ENCODE data around the gene GNB1. TPM values are rescaled to one million over a fixed set of nuclear protein-coding genes. Genes with fewer than 3 reads are reported as not detected.

The GNB1 gene
- total and polyA plus RNA-seq, 2 experiments from 2014 or later, result 134 to 175 TPM

- Histone ChIP-seq H3K4me3 (no peak overlapping the region), H3K9me3 (ENCODE audit: low read depth) (no peaks in the 10 kb centered on the region), H3K27ac (no peak overlapping the region), H3K27me3 (no peaks in the 10 kb centered on the region), H3K9me2 (replicated peaks; ENCODE audit: insufficient read depth) (no peaks in the 10 kb centered on the region), H2AFZ (no peak overlapping the region), H3K4me2 (no peak overlapping the region), H3K79me2 (peaks cover 99% of the 10 kb centered on the region), H3K36me3 (replicated peaks; ENCODE audit: insufficient read depth, low read depth) (no peaks in the 10 kb centered on the region), H3K4me1 (ENCODE audit: insufficient read depth) (peaks cover 10% of the 10 kb centered on the region), H4K20me1 (ENCODE audit: insufficient read depth, poor library complexity, severe bottlenecking) (peaks cover 30% of the 10 kb centered on the region)
- no peak for DNase-seq (ENCODE audit: low spot score)
- 97% methylated on average over 3 of the region's 3 CpGs for WGBS (ENCODE audit: low lambda C conversion rate, missing lambda C conversion rate)
- TF ChIP-seq, protein P1, sequence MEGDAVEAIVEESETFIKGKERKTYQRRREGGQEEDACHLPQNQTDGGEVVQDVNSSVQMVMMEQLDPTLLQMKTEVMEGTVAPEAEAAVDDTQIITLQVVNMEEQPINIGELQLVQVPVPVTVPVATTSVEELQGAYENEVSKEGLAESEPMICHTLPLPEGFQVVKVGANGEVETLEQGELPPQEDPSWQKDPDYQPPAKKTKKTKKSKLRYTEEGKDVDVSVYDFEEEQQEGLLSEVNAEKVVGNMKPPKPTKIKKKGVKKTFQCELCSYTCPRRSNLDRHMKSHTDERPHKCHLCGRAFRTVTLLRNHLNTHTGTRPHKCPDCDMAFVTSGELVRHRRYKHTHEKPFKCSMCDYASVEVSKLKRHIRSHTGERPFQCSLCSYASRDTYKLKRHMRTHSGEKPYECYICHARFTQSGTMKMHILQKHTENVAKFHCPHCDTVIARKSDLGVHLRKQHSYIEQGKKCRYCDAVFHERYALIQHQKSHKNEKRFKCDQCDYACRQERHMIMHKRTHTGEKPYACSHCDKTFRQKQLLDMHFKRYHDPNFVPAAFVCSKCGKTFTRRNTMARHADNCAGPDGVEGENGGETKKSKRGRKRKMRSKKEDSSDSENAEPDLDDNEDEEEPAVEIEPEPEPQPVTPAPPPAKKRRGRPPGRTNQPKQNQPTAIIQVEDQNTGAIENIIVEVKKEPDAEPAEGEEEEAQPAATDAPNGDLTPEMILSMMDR (IDR thresholded peaks at IDR 0.05; ENCODE audit: poor library complexity), result no peak
- TF ChIP-seq EZH2phosphoT487 (IDR thresholded peaks at IDR 0.05; ENCODE audit: low read depth, severe bottlenecking, unreplicated experiment), result no peak
- TF ChIP-seq EZH2 (IDR thresholded peaks at IDR 0.05; ENCODE audit: borderline replicate concordance), result no peak
Measured at GRCh38 chr1:1771096-1771495, 119.8 kb downstream of the GNB1 start.

DNA sequence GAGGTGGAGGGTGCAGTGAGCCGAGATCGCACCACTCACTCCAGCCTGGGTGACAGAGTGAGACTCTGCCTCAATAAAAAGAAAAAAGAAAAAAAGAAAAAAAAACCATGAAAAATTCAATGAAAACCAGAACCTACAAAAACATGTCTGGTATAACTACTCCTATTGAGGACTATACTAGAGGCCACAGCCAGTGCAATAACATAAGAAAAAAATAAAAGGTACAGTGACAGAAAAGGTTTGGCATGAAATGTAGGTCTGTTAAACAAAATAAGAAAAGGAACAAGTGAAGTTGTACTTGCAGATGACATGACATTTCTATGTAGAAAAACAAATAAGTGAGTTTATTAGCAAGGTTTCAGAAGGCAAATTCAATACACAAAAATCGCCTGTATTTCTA lies 120.8 kb downstream of the GNB1 start:
- Histone ChIP-seq H3K4me2 (no peak overlapping the region), H3K27ac (no peak overlapping the region), H2AFZ (no peak overlapping the region), H3K79me2 (peaks cover 99% of the 10 kb centered on the region), H3K4me1 (ENCODE audit: insufficient read depth) (peaks cover 2% of the 10 kb centered on the region), H3K27me3 (no peaks in the 10 kb centered on the region), H3K9me3 (ENCODE audit: low read depth) (no peaks in the 10 kb centered on the region), H3K4me3 (no peak overlapping the region), H3K36me3 (replicated peaks; ENCODE audit: insufficient read depth, low read depth) (no peaks in the 10 kb centered on the region), H3K9me2 (replicated peaks; ENCODE audit: insufficient read depth) (no peaks in the 10 kb centered on the region), H4K20me1 (ENCODE audit: insufficient read depth, poor library complexity, severe bottlenecking) (peaks cover 23% of the 10 kb centered on the region)
- no peak for TF ChIP-seq EZH2 (IDR thresholded peaks at IDR 0.05; ENCODE audit: borderline replicate concordance)
- TF ChIP-seq EZH2phosphoT487 (IDR thresholded peaks at IDR 0.05; ENCODE audit: low read depth, severe bottlenecking, unreplicated experiment), result no peak
- TF ChIP-seq, protein P1 (IDR thresholded peaks at IDR 0.05; ENCODE audit: poor library complexity), result no peak
- no peak for DNase-seq (ENCODE audit: low spot score)
- whole genome bisulfite sequencing (ENCODE audit: low lambda C conversion rate, missing lambda C conversion rate), result 99% methylated on average over 3 of the region's 3 CpGs

DNA sequence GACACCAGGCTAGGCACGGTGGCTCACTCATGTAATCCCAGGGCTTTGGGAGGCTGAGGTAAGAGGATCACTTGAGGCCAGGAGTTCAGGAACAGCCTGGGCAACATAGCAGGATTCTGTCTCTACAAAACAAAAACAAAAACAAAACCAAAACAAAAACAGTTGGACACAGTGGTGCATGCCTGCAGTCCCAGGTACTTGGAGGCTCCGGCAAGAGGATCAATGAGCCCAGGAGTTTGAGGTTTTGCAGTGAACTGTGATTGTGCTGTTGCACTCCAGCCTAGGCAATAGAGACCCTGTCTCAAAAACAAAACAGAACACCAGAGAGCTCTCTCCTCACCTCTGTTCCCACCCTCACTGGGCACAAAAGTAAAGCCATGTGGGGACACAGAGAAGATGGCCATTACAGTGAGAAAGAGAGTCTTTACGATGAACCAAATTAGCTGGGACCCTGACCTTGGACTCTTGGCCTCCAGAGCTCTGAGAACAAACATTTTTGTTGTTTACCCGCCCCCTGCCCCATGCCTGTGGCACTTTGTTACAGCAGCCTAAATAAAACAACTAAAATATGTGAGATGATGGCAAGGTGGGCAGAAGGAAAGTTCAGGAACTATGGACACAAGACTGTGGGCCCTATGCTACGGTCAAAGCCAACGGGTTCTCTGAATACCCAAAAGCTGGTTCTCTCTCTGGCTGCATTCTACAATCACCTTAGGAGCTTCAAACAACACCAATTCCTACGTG lies 122.5 kb downstream of the GNB1 start:
- H3K27me3 ChIP-seq, result no peaks in the 10 kb centered on the region
- H2AFZ ChIP-seq, result no peak overlapping the region
- no peaks in the 10 kb centered on the region for H3K36me3 ChIP-seq (replicated peaks; ENCODE audit: insufficient read depth, low read depth)
- H3K79me2 ChIP-seq, result peaks cover 96% of the 10 kb centered on the region
- no peak overlapping the region for H3K27ac ChIP-seq
- H3K4me1 ChIP-seq (ENCODE audit: insufficient read depth), result no peaks in the 10 kb centered on the region
- WGBS (ENCODE audit: low lambda C conversion rate, missing lambda C conversion rate), result 87% methylated on average over 7 of the region's 7 CpGs
- H3K9me3 ChIP-seq (ENCODE audit: low read depth), result no peaks in the 10 kb centered on the region
- peaks cover 14% of the 10 kb centered on the region for H4K20me1 ChIP-seq (ENCODE audit: insufficient read depth, poor library complexity, severe bottlenecking)
- H3K4me2 ChIP-seq, result no peak overlapping the region
- no peaks in the 10 kb centered on the region for H3K9me2 ChIP-seq (replicated peaks; ENCODE audit: insufficient read depth)
- TF ChIP-seq EZH2phosphoT487 (IDR thresholded peaks at IDR 0.05; ENCODE audit: low read depth, severe bottlenecking, unreplicated experiment), result no peak
- TF ChIP-seq, protein P1 (IDR thresholded peaks at IDR 0.05; ENCODE audit: poor library complexity), result no peak
- TF ChIP-seq EZH2 (IDR thresholded peaks at IDR 0.05; ENCODE audit: borderline replicate concordance), result no peak
- H3K4me3 ChIP-seq, result no peak overlapping the region
- DNase-seq (ENCODE audit: low spot score), result no peak
